Keratinocyte (primary cell): ENCODE results near the gene CCL27. TPM values are rescaled to one million over a fixed set of nuclear protein-coding genes. Genes with fewer than 3 reads are reported as not detected.

ENCODE experiments used
- DNase-seq: peaks from one replicate; pipeline ENCODE4 v3.0.0-alpha.2; 2011; ENCODE audit warnings: low read depth, missing footprints, low spot score
- FAIRE-seq: peaks from 2 replicates; lab custom pipeline; 2011; peaks lifted over from hg19 to GRCh38; lab: Jason Lieb, UNC
- H2AFZ ChIP-seq: 2 replicates; pipeline ENCODE4 v1.6.0; 2012; ENCODE audit warnings: low read length, control low read depth, inconsistent platforms; ENCODE audit not compliant: control insufficient read depth
- H3K27ac ChIP-seq: 2 replicates; pipeline ENCODE4 v1.5.1; 2011; ENCODE audit warnings: low read length; ENCODE audit not compliant: control insufficient read depth, insufficient read depth
- H3K27me3 ChIP-seq: 3 replicates; pipeline ENCODE4 v1.6.0; 2011; ENCODE audit warnings: low read length; ENCODE audit not compliant: control insufficient read depth, insufficient read depth; ENCODE audit errors: extremely low read depth
- H3K36me3 ChIP-seq, 2 experiments: 2 replicates in 1 of 2; 3 replicates in 1 of 2; pipeline ENCODE4 v1.5.1; 2011; ENCODE audit warnings: low read length in 2 of 2, mild to moderate bottlenecking in 1 of 2; ENCODE audit not compliant: control insufficient read depth in 2 of 2, insufficient read depth in 2 of 2; ENCODE audit errors: extremely low read depth in 1 of 2
- H3K4me1 ChIP-seq: 3 replicates; pipeline ENCODE4 v1.5.1; 2011; ENCODE audit warnings: low read length; ENCODE audit not compliant: control insufficient read depth, insufficient read depth; ENCODE audit errors: extremely low read depth
- H3K4me2 ChIP-seq: 3 replicates; pipeline ENCODE4 v1.6.0; 2011; ENCODE audit warnings: low read depth, low read length; ENCODE audit not compliant: control insufficient read depth, insufficient read depth; ENCODE audit errors: extremely low read depth
- H3K4me3 ChIP-seq, 3 experiments: fragments of 200-600 bp in 1 of 3; sonication (generic) in 1 of 3; 2 replicates in 2 of 3; 3 replicates in 1 of 3; pipeline ENCODE4 v1.5.1; 2011 to 2016; ENCODE audit warnings: low read length in 3 of 3, mild to moderate bottlenecking in 3 of 3, control low read depth in 2 of 3, inconsistent platforms in 1 of 3, low read depth in 1 of 3, mixed read lengths in 1 of 3, mixed run types in 1 of 3, moderate library complexity in 1 of 3; ENCODE audit not compliant: control insufficient read depth in 2 of 3, insufficient read depth in 2 of 3; ENCODE audit errors: extremely low read depth in 1 of 3
- H3K79me2 ChIP-seq: 2 replicates; pipeline ENCODE4 v1.6.0; 2012; ENCODE audit warnings: low read length; ENCODE audit not compliant: control insufficient read depth, insufficient read depth
- H3K9ac ChIP-seq: 3 replicates; pipeline ENCODE4 v1.6.0; 2011; ENCODE audit warnings: low read length; ENCODE audit not compliant: control insufficient read depth, insufficient read depth; ENCODE audit errors: extremely low read depth
- H3K9me1 ChIP-seq: 3 replicates; pipeline ENCODE4 v1.6.0; 2011; ENCODE audit warnings: low read length; ENCODE audit not compliant: control insufficient read depth, insufficient read depth; ENCODE audit errors: extremely low read depth
- H3K9me3 ChIP-seq: 2 replicates; pipeline ENCODE4 v1.5.1; 2012; ENCODE audit warnings: low read depth, low read length; ENCODE audit not compliant: control insufficient read depth
- H4K20me1 ChIP-seq: 3 replicates; pipeline ENCODE4 v1.6.0; 2011; ENCODE audit warnings: low read length; ENCODE audit not compliant: control insufficient read depth, insufficient read depth; ENCODE audit errors: extremely low read depth
- CTCF ChIP-seq, 3 experiments: IDR thresholded peaks in 1 of 3; conservative IDR thresholded peaks in 1 of 3; optimal IDR thresholded peaks in 1 of 3; 2 replicates in 2 of 3; 3 replicates in 1 of 3; pipeline versions ENCODE3 to v1.5.1; 2011; ENCODE audit warnings: low read length in 3 of 3, mild to moderate bottlenecking in 3 of 3, moderate library complexity in 2 of 3, control low read depth in 1 of 3, inconsistent platforms in 1 of 3; ENCODE audit not compliant: insufficient read depth in 2 of 3; ENCODE audit errors: extremely low read depth in 1 of 3
- EZH2 ChIP-seq: IDR thresholded peaks from one replicate; pipeline ENCODE4 v1.6.1; 2012; ENCODE audit warnings: inconsistent platforms, mild to moderate bottlenecking, low read length, moderate library complexity
- dilution Hi-C: fragments of 300-500 bp; cut with MboI; formaldehyde crosslinking; loops from one replicate; pipeline ENCODE4 v1.7.0; 2020; ENCODE audit warnings: low sequenced_read_pairs; ENCODE audit not compliant: extremely low pct_ligation_motif_present
- polyA plus RNA-seq, 5 experiments: library from polyadenylated mRNA; depleted of rRNA in 3 of 5; stranded (reverse) in 3 of 5; stranded (forward) in 1 of 5; unstranded in 1 of 5; fragments of >200 nt; gene quantifications; 1 replicate in 1 of 5; 2 replicates in 3 of 5; 3 replicates in 1 of 5; pipeline versions ENCODE4 v1.2.1 to v1.2.3, GENCODE V29; 2011 to 2012; ENCODE audit warnings: missing spikeins in 2 of 5, low read depth in 1 of 5, low replicate concordance in 1 of 5

The CCL27 gene
- polyA plus RNA-seq, 1 donor (not counting 4 experiments of a cell fraction or from before 2014, with no cell fraction given) = 0.46 TPM

- Histone ChIP-seq H3K9me3 (no peaks in the 10 kb centered on the region), H3K36me3 (peaks cover 7 to 13% of the 10 kb centered on the region in 2 experiments), H3K9ac (peak within 1 kb of the TSS; percentile 28), H3K27ac (peak within 1 kb of the TSS; percentile 8), H3K9me1 (no peaks in the 10 kb centered on the region), H3K79me2 (peaks cover 12% of the 10 kb centered on the region), H2AFZ (peak within 1 kb of the TSS; percentile 26), H4K20me1 (no peaks in the 10 kb centered on the region), H3K4me2 (peak within 1 kb of the TSS; percentile 92), H3K4me3 (peak within 1 kb of the TSS in 2 of 3 experiments; percentile 38 to 66), H3K4me1 (peaks cover 33% of the 10 kb centered on the region), H3K27me3 (peaks cover 5% of the 10 kb centered on the region)
- DNase-seq = no peak
- dilution Hi-C loops = no loop called here
- TF ChIP-seq CTCF (optimal IDR thresholded peaks at IDR 0.05 in 1 of 3, IDR thresholded peaks at IDR 0.05 in 1 of 3, conservative IDR thresholded peaks at IDR 0.05 in 1 of 3; ENCODE audit: extremely low read depth in 1 of 3, insufficient read depth in 2 of 3, low read length in 3 of 3) (no peak), EZH2 (no peak)
- peak; percentile 23 for FAIRE-seq
Observed at GRCh38 chr9:34651876-34652601, 10.4 kb downstream of the CCL27 start, which contains the start of gene IL11RA. Gene IL11RA (plus strand): TSS chr9:34652185. CDS start chr9:34655218, 3,033 bp downstream.

GRCh38 chr9:34651321-34651720, 11.1 kb downstream of the CCL27 start:
- FAIRE-seq = no peak
- no peaks in the 10 kb centered on the region for H3K9me1 ChIP-seq
- H3K4me2 ChIP-seq = peak overlapping the region; percentile 92
- no peak overlapping the region for H3K27ac ChIP-seq
- dilution Hi-C loops = no loop called here
- H3K9ac ChIP-seq = no peak overlapping the region
- no peak for TF ChIP-seq CTCF (optimal IDR thresholded peaks at IDR 0.05 in 1 of 3, IDR thresholded peaks at IDR 0.05 in 1 of 3, conservative IDR thresholded peaks at IDR 0.05 in 1 of 3; ENCODE audit: extremely low read depth in 1 of 3, insufficient read depth in 2 of 3, low read length in 3 of 3)
- TF ChIP-seq EZH2 = no peak
- H4K20me1 ChIP-seq = no peaks in the 10 kb centered on the region
- peaks cover 36% of the 10 kb centered on the region for H3K4me1 ChIP-seq
- no peak overlapping the region for H2AFZ ChIP-seq
- no peak overlapping the region for H3K4me3 ChIP-seq
- DNase-seq = no peak
- no peaks in the 10 kb centered on the region for H3K27me3 ChIP-seq
- peaks cover 13% of the 10 kb centered on the region for H3K79me2 ChIP-seq
- peaks cover 7 to 13% of the 10 kb centered on the region in 2 experiments for H3K36me3 ChIP-seq
- no peaks in the 10 kb centered on the region for H3K9me3 ChIP-seq
